GM23338 (cell line): ENCODE measurements around the gene LDHAL6A.

Source experiments
- EZH2 ChIP-seq: fragments of 200-600 bp; sonication (generic); IDR thresholded peaks from one replicate; pipeline ENCODE4 v1.8.0; 2017; ENCODE audit warnings: antibody characterized with exemption, mild to moderate bottlenecking, low read depth; ENCODE audit not compliant: unreplicated experiment
- EZH2phosphoT487 ChIP-seq: fragments of 200-600 bp; sonication (generic); IDR thresholded peaks from one replicate; pipeline ENCODE4 v1.8.1; 2018; ENCODE audit warnings: antibody characterized with exemption; ENCODE audit not compliant: unreplicated experiment
- NANOG ChIP-seq: IDR thresholded peaks from 2 replicates; pipeline ENCODE4 v1.6.1; 2016; ENCODE audit warnings: antibody characterized with exemption, borderline replicate concordance
- POLR2AphosphoS5 ChIP-seq: IDR thresholded peaks from 2 replicates; pipeline ENCODE4 v1.6.1; 2016; ENCODE audit warnings: antibody characterized with exemption, low read depth
- TF ChIP-seq, protein P1 (sequence below), 2 experiments: fragments of 200-600 bp in 1 of 2; sonication (generic) in 1 of 2; conservative IDR thresholded peaks; 2 replicates each; pipeline versions ENCODE4 v1.5.1 to v1.6.1; 2016 to 2017; ENCODE audit warnings: antibody characterized with exemption in 2 of 2, low read depth in 2 of 2, mild to moderate bottlenecking in 2 of 2, moderate library complexity in 1 of 2

DNA sequence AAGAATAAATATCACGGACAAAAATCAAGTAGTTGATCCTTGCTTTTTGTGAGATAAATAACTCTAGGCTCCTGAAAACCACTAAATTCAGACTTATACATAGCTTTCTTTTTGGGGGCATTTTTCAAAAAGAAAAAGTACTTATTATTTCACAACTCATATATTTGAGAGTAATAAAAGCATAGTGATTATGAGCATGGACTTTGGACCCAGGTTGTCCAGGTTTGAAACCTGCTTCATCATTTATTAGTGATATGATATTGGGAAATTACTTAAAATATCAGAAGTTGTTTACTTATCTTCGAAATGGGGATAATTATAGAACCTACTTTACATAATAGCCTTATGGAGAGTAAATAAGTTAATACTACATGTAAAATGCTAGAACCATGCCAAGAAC is 17.0 kb upstream of the LDHAL6A start:
- TF ChIP-seq NANOG (no peak), EZH2 (no peak), POLR2AphosphoS5 (no peak), EZH2phosphoT487 (no peak)
- TF ChIP-seq, protein P1, sequence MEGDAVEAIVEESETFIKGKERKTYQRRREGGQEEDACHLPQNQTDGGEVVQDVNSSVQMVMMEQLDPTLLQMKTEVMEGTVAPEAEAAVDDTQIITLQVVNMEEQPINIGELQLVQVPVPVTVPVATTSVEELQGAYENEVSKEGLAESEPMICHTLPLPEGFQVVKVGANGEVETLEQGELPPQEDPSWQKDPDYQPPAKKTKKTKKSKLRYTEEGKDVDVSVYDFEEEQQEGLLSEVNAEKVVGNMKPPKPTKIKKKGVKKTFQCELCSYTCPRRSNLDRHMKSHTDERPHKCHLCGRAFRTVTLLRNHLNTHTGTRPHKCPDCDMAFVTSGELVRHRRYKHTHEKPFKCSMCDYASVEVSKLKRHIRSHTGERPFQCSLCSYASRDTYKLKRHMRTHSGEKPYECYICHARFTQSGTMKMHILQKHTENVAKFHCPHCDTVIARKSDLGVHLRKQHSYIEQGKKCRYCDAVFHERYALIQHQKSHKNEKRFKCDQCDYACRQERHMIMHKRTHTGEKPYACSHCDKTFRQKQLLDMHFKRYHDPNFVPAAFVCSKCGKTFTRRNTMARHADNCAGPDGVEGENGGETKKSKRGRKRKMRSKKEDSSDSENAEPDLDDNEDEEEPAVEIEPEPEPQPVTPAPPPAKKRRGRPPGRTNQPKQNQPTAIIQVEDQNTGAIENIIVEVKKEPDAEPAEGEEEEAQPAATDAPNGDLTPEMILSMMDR (conservative IDR thresholded peaks at IDR 0.05; ENCODE audit: low read depth in 2 of 2) = no peak
